GDM1 (cell line): ENCODE data around the gene DPYSL4.

ENCODE experiments used
- DNase-seq: peaks from one replicate; lab custom pipeline; 2025; lab: John Stamatoyannopoulos, UW

The DPYSL4 gene

GRCh38 chr10:132163826-132164515 is 22.8 kb upstream of the DPYSL4 start:
- no peak for DNase-seq

DNA sequence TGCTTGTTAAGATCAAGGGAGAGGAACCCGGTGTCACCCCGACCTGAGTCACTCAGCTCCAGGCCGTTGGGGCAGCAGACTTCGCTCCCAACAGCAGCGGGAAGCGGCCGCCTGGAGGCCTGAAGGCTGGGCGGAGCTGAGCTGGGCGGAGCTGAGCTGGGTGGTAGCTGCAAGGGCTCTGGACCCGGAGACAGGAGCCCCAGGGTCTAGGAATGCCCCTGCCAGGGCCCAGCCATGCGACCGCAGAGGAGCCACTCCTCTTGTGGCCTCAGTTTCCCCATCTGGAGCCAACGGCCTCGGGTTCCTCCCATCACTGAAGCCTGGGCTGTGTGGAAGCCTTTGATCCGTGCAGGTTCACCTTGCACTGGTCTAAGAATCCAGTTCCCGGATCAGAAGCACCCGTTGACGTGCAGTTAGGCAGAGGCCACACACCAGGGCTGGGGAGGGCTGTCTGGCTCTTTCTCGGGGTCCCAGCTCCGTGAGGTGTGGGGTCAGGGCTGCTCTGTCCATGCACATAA is 21.9 kb upstream of the DPYSL4 start:
- no peak for DNase-seq

DNA sequence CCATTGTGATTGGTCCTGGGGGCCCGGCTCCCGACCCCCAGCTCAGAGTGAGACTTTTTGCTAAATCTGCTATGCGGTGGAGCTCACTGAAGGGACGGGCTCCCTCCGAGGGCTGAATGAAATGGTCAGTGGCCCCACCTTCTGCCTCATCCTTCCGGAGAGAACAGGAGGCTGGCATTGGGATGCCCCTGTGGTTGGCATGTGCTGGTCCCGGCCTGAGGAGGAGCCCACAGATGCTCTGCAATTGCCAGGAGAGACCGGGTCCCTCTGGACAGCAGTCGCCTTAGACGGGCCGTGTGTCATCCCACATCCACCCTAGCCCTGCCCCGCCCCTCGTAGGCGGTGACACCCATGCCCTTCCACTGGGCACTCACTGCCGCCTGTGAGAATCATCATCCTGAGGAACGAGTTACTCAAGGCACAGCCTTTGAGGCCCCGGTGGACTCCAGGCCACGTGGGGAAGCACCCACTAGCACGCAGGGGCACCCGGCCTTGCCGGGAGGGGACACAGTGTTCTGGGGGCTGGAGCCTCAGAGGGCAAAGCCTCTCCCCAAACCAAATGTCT is 21.2 kb upstream of the DPYSL4 start:
- no peak for DNase-seq

- DNase-seq = no peak
Measured at GRCh38 chr10:132166216-132166950, 20.4 kb upstream of the DPYSL4 start.

- no peak for DNase-seq
Measured at GRCh38 chr10:132167041-132167674, 19.6 kb upstream of the DPYSL4 start.

DNA sequence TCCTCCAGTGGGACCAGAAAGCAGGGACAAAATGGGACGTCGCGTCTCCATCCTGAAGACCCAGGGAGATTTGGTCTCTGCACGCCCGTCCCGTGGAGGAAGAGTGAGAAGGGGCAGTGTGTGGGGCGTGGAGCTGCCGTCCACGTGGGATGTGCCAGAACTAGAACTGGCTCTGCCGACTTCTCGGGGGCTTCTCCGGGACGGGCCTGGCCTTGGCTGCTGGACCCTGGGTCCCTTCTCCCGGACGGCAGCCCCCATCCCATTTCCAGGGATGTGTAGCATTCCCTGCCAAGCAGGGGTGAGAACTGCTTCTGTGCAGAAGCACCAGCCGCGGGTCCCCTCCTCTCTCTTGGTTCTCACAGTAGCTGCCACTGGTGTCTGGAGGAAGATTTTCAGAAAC is 18.8 kb upstream of the DPYSL4 start:
- no peak for DNase-seq

GRCh38 chr10:132168571-132169030 is 18.1 kb upstream of the DPYSL4 start:
- no peak for DNase-seq

DNA sequence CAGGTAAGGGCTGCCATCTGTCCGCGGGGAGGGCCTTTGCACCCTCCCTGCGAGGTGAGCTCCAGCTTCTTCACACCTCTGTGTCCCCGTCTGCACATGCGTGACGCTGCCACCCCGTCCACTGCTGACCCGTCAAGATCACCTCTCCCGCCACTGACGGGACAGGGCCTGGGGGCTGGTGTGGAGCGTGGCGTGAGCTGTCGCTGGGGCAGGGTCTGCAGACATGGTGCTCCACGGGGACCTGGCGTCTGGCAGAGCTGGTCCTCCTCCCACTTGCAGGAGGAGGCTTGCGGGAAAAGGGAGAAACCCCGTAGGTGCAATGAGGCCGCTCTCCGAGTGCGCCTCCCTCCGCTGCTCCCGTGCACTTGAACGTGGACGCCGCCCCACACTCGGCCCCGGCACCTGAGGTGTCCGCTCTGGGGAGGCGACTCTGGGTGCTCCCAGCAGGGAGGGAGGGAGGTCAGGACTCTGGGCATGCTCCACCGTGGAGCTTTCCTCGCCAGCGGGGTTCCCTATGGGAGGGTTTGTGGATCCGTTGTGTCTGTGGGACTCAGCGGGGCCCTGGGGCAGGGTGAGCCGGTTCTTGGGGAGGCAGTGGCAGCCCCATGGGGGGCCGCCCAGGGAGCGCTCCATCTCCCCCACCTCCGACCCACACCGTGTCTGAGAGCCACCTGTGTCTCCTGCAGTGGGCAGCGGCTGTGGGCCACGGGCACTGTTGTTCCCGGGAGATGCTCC is 17.6 kb upstream of the DPYSL4 start:
- DNase-seq = no peak

DNA sequence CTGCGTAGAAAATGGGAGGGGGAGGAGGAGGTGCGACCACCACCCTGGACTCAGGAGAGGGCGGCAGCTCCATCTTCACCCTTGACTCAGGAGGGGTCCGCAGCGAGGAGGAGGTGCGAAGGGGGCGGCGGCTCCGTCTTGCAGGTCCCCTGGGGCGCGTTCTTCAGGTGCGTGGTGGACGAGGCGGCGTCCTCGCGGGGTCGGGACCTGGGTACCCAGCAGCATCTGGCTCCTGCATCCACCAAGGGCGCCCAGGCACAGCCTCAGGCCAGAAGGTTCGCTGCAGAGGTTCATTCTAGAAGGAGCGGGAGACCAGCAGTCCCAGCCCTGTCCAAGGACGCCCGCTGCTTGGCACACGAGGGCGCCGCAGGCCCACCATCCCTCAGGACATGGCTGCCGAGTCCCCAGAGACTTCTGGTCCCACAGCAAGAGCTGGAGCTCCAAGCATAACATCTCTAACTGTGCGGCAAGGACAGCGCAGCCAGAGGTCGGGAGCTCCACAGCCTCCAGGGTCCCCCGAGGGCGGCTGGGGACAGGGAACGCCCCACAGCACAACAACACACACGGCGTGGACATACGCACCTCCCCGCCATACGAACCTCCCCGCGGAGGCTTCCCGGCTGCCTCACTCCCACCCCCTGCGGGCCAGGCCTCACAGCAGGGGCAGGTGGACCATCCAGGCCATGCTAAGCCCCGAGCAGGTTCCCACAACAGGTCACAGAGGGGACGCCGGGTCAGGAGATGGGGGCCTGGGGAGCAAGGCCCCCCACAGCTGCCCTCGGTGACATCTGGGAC is 16.8 kb upstream of the DPYSL4 start:
- DNase-seq = no peak

GRCh38 chr10:132170561-132171361 is 16.0 kb upstream of the DPYSL4 start:
- no peak for DNase-seq

GRCh38 chr10:132172091-132173066 is 14.4 kb upstream of the DPYSL4 start:
- DNase-seq = no peak

- DNase-seq = no peak
Measured at GRCh38 chr10:132173185-132173584, 13.6 kb upstream of the DPYSL4 start.

DNA sequence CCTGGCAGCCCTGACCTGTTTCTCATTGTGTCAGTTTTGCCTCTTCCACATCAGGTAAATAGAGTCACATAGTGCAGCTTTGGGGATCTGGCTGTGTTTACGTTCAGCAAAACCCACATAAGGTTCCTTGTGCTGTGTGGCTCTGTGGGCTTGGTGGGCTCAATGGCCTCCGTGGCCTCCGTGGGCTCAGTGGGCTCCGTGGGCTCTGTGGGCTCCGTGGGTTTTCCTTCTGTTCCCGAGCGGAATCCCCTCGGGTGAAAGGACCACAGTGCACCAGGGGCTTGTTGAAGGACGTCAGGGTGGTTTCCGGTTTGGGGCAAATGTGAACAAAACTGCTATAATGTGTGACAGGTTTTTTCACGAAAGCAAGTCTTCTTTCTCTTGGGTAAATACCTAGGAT is 12.5 kb upstream of the DPYSL4 start:
- DNase-seq = no peak

- no peak for DNase-seq
Measured at GRCh38 chr10:132175408-132175807, 11.3 kb upstream of the DPYSL4 start.

DNA sequence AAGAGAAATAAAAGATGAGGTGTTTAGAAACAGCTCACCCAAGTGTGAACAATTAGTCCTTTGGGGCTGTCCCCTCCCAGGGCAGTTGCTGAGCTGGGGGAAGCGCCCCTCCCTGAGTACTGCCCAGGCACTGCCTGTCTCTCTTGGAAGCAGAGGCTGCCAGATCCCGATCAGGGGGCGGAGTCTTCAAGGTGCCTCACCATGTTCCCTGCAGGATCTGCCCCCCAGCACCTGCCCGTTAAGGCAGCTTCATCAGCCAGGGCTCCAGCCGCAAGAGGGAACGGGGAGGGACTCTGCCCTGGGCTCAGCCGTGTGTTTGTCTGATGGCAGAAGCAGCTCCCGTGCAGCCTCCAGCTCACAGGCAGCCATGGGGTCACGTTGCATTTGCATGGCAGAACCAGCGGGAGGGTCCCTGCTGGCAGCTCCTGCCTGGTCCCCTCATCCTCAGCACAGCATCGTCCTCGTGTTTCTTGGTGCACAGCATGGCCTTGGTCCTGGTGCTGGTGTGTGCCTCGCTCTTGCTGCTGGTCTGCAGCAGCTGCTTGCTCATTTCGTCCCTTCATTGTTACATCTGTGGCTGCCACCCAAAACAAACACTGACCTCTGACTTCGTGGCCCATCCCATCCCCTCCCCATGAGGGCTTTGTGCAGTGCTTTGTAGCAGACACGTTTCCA is 10.7 kb upstream of the DPYSL4 start:
- DNase-seq = no peak

GRCh38 chr10:132176623-132177500 is 9.9 kb upstream of the DPYSL4 start:
- DNase-seq = no peak

- DNase-seq = no peak
Measured at GRCh38 chr10:132178046-132178445, 8.7 kb upstream of the DPYSL4 start.
